ENCODE results near the gene AQP3.

- TF ChIP-seq CTCF (optimal IDR thresholded peaks at IDR 0.05 in 1 of 3, IDR thresholded peaks at IDR 0.05 in 1 of 3, conservative IDR thresholded peaks at IDR 0.05 in 1 of 3; ENCODE audit: extremely low read depth in 1 of 3, insufficient read depth in 2 of 3, low read length in 3 of 3), result no peak
- no peak for TF ChIP-seq EZH2 (IDR thresholded peaks at IDR 0.05; ENCODE audit: low read length)
Observed at GRCh38 chr9:33480976-33481375, 33.6 kb upstream of the AQP3 start.

All from keratinocyte (primary cell).